ENCODE results near the gene CERS5. TPM values are rescaled to one million over a fixed set of nuclear protein-coding genes. Genes with fewer than 3 reads are reported as not detected.
A peak's percentile ranks its signal among the peaks of the same experiment; 100 is the strongest.

CERS5 gene
- total RNA-seq, 1 donor from 2014 or later = 33.2 TPM

- H3K36me3 ChIP-seq = no peaks in the 10 kb centered on the region
- DNase-seq = no peak
- peak overlapping the region; percentile 32 for H3K27ac ChIP-seq
- peaks cover 11% of the 10 kb centered on the region for H3K4me1 ChIP-seq
- intact Hi-C loops (cut with DNase I) = loop anchor here (10.0 kb wide), 1 partner anchor 73 kb away; the partner anchor contains the start of gene LIMA1
- TF ChIP-seq CTCF (IDR thresholded peaks at IDR 0.05) = no peak
- no peak overlapping the region for H3K4me3 ChIP-seq
- ATAC-seq = no peak
- no peaks in the 10 kb centered on the region for H3K27me3 ChIP-seq
- H3K9me3 ChIP-seq = no peaks in the 10 kb centered on the region
These were observed 44.4 kb upstream of the CERS5 start for GRCh38 chr12:50211392-50212070.

- Histone ChIP-seq H3K4me3 (no peak overlapping the region), H3K27ac (no peak overlapping the region), H3K9me3 (no peaks in the 10 kb centered on the region), H3K27me3 (no peaks in the 10 kb centered on the region), H3K4me1 (peaks cover 11% of the 10 kb centered on the region), H3K36me3 (peaks cover 37% of the 10 kb centered on the region)
- no peak for DNase-seq
- no peak for TF ChIP-seq CTCF (IDR thresholded peaks at IDR 0.05)
- intact Hi-C loops (cut with DNase I) = no loop called here
- no peak for ATAC-seq
These were observed 40.3 kb upstream of the CERS5 start for GRCh38 chr12:50207424-50207823.

GRCh38 chr12:50205648-50206047 is 38.5 kb upstream of the CERS5 start:
- no peak overlapping the region for H3K4me3 ChIP-seq
- DNase-seq (no peak), ATAC-seq (no peak)
- H3K36me3 ChIP-seq = peaks cover 54% of the 10 kb centered on the region
- intact Hi-C loops (cut with DNase I) = no loop called here
- H3K27ac ChIP-seq = no peak overlapping the region
- H3K27me3 ChIP-seq = no peaks in the 10 kb centered on the region
- TF ChIP-seq CTCF (IDR thresholded peaks at IDR 0.05) = no peak
- H3K9me3 ChIP-seq = no peaks in the 10 kb centered on the region
- H3K4me1 ChIP-seq = no peaks in the 10 kb centered on the region

- DNase-seq (no peak), ATAC-seq (no peak)
- Histone ChIP-seq H3K27me3 (no peaks in the 10 kb centered on the region), H3K4me1 (no peaks in the 10 kb centered on the region), H3K27ac (no peak overlapping the region), H3K9me3 (no peaks in the 10 kb centered on the region), H3K36me3 (peaks cover 74% of the 10 kb centered on the region), H3K4me3 (no peak overlapping the region)
- TF ChIP-seq CTCF (IDR thresholded peaks at IDR 0.05) = no peak
- intact Hi-C loops (cut with DNase I) = no loop called here
These were observed 36.5 kb upstream of the CERS5 start for GRCh38 chr12:50203691-50204090.

GRCh38 chr12:50201987-50202521 is 34.9 kb upstream of the CERS5 start:
- Histone ChIP-seq H3K4me1 (peaks cover 3% of the 10 kb centered on the region), H3K36me3 (peaks cover 89% of the 10 kb centered on the region), H3K27me3 (no peaks in the 10 kb centered on the region), H3K4me3 (no peak overlapping the region), H3K9me3 (no peaks in the 10 kb centered on the region), H3K27ac (no peak overlapping the region)
- no peak for DNase-seq
- intact Hi-C loops (cut with DNase I) = no loop called here
- no peak for TF ChIP-seq CTCF (IDR thresholded peaks at IDR 0.05)
- peak; percentile 76 for ATAC-seq
